Left cardiac atrium (tissue), 4 donors: Measurements from ENCODE around the gene TRPM3. TPM values are rescaled to one million over a fixed set of nuclear protein-coding genes. Genes with fewer than 3 reads are reported as not detected.

Experiments
- ATAC-seq, 2 donors: fragments of 200-7000 bp; cut with Tn5 transposase; one replicate each; pipeline ENCODE4 v1.9.1; 2020; ENCODE audit warnings: mild to moderate bottlenecking in 2 of 2, moderate library complexity in 2 of 2
- DNase-seq: peaks from one replicate; pipeline ENCODE4 v3.0.0-alpha.2; 2020
- intact Hi-C, 2 donors: fragments of 100-400 bp; cut with DNase I; formaldehyde crosslinking; loops; one replicate each; pipeline versions ENCODE4 v1.14.1 to v1.15.1; 2022 to 2023
- total RNA-seq, 2 donors: library from RNA; stranded (reverse); fragmentation: NEBNext Ultra II Directional; extraction: Animal tissue kit (Norgen Biotek cat#: 25700); gene quantifications; one replicate each; pipeline ENCODE4 v1.2.1, GENCODE V29; 2021
- donor health status: DM: no; HTN: yes; CAD: no.
- donor health status: DM: no; HTN: yes; CAD: no; lungs with severe emphysema.
- donor health status: DM: yes; HTN: yes; CAD: no.
- donor health status: Dilated cardiomyopathy.

TRPM3 gene
- total RNA-seq, 2 donors from 2014 or later: 0.71 to 1.2 TPM

DNA sequence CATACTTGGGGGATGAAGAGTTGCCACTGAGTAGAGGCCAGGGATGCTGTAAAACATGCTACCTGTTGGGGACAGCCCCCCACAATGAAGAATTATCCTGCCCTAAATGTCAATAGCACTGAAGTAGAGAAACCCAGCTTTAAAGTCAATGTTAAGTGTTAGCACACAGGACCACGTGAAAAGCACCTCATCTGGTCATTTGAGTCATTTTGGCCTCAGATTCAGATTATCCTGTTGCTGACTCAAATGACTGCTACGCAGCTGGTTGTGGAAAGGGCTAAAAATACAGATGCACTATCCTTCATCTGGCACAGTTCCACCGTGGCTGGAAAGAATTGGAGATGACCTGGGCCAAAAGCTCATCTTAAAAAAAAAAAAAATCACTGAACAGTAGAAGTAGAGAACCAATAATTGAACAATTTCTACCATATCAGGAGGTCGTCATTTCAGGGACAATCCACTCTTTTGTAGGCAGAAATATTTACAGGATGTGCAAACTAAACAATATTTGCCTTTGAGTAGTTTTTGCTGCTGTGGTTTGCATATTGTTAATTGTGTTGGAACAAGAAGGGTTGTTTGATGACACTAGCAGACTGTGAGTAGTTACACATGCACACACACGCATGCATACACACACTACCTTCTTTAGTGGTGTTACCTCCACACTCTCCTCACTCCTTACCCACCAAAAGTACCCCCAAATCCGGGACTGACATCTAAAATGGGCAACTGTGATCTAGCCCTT lies 511.7 kb downstream of the TRPM3 start:
- ATAC-seq: peak; percentile 53 to 71
- intact Hi-C loops: loop anchor here in 1 of 2 donors (10.0 kb wide), 2 partner anchors 195 to 355 kb away; partner anchors contain the start of genes KLF9 and SMC5
- peak; percentile 67 for DNase-seq

DNA sequence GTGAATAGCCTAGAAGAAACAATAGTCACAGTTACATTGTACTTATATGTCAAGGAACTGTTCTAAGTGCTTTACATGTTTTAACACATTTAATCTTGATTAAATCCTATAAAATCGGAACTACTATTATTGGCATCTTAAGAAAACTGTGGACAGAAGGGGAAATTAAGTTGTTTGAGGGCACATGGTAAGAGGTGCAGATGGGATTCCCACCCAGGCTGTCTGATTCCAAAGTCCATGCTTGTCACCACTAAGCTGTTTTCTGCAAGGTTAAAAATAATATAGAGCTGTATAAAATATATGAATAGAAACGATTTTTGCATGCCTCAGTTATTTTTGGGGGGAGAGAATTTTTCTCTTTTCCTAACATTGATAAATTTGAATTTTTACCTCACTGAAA lies 512.4 kb downstream of the TRPM3 start:
- intact Hi-C loops: loop anchor here in 1 of 2 donors (10.0 kb wide), 2 partner anchors 194 to 354 kb away; partner anchors contain the start of genes KLF9 and SMC5
- DNase-seq (no peak), ATAC-seq (no peak)

DNA sequence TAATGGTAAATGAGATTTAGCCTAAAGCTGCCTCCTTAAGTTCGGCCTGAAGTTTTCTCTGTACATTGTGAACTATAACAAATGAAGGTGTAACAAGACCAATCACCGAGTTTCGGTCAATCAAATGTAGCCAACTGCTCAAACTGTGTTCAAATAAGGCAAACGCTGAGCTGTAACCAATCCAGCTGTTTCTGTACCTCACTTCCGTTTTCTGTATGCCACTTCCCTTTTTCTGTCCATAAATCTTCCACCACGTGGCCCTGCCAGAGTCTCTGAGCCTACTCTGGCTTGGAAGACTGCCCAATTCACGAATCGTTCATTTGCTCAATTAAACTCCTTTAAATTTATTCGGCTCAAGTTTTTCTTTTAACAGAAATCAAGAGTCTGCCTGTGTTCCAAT lies 513.5 kb downstream of the TRPM3 start:
- ATAC-seq (no peak), DNase-seq (no peak)
- intact Hi-C loops: loop anchor here in 1 of 2 donors (10.0 kb wide), 2 partner anchors 193 to 353 kb away; partner anchors contain the start of genes KLF9 and SMC5

DNA sequence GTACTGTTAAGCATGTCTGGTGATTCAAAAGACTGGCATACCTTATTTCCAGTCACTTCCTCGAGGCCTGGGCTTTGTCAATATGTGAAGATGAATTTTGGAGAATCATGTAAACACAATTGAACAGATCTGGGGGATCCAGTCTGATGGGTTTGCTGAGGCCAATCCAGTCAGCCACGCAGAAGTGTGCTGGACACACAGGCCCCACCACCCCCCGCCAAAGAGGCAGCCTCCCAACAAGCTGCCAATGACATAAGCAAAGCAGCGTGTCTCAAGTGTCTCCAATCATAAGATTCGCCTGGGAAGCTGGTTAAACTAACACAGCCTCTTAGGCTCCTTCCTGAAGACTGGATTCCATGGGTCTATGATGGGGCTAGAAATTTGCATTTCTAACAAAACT lies 514.1 kb downstream of the TRPM3 start:
- intact Hi-C loops: loop anchor here in 1 of 2 donors (10.0 kb wide), 2 partner anchors 193 to 353 kb away; partner anchors contain the start of genes KLF9 and SMC5
- no peak for DNase-seq
- ATAC-seq: peak in 1 of 2 donors; percentile 4

DNA sequence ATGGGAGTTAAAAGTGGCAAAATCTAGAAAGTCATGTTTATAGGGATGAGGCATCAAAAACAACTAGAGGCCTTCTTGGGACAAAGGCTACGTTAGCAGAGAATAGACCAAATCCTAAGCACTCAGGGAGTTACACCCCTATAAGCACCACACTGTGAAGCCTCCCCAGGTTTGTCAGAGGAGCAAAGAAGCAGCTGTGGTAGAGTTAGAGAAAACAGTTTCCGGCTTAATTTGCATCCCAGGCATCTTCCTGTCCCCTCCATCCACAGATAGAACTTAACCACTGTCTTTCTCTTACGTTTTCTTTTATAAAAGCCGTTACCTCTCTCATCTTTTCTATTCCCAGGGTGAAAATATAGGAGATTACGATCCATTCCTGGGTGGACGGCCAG lies 518.4 kb downstream of the TRPM3 start:
- no peak for ATAC-seq
- no peak for DNase-seq
- intact Hi-C loops: loop anchor here (2.0 to 10.0 kb wide), 5 partner anchors 188 to 348 kb away; partner anchors contain the start of genes KLF9 (in 1 of the 2) and SMC5 (in 1 of the 2)

DNA sequence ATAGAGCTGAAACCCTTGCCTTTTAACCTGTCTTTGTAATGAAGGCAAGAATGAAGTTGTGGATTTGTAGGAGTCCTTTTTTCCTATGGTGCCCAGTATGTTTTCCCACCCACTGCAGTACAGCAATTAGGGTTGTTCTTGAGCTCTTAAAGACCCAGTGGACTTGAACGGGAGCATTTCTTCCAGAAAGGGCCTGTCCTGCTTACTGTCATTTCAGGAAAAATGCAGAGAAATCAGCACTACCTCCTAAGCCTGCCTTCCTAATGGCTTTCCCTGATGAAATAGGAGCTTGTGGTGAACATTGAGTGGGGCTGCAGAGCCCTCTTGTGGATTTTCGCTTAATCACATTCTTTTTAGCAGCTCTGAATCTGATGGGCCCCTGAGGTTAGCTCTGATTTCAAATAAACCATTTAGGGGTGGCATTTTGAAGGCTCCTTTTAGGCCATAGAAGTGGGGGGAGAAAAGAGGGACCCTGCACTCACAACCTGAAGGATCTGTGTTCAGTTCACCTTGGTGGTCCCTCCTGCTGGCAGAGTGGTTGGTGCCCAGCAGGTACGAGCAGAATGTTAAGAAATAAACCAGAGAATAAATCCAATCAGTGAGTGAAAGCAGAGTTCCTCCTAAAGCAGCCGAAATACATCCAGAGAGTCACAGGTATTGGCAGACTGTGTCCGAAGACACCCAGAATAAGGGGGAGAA lies 519.0 kb downstream of the TRPM3 start:
- peak; percentile 38 for DNase-seq

DNA sequence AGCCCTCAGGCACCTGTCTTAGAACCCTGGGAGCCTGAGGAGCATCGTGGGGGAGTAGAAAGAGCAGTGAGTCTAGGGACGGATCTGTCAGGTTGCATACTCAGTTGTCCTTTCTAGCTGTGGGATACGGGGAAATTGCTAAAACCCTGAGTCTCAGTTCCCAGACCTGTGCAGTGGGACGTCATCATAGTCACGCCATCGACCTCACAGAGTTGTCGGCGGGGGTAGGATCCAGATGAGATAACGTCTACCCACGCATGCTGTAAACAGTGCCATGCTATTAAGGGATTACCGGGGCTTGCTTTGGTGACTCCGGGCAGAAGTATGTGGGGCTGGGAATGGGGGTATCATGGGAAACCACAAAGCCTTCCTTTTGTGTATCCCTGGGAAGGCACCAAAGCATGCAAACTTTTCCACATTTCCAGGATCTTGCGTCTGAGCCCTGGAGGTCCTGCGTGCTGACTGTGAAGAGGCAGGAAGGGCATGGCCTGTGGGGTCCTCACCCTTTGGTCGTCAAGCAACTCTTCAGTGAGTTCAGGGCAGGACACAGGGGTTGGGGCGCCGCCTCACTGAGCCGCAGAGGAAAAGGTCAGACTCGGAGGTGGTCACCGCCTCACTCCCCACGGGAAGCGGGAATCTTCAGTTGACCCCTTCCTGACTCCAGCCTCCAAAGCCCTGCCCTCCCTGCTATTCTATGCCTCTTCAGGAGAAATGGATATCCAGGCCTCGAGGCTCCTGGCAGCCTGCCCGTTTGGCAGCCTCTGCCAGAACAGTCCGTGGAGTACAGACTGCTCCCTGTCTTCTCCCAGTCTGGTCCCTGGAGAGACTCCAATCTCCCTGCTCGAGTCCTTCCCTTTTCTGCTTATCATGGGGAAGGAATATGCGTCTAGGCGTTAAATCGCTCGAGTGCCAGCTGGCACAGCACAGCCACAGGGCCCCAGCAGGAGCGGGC lies 520.1 kb downstream of the TRPM3 start:
- DNase-seq: peak; percentile 98
- ATAC-seq: peak; percentile 87 to 90
- intact Hi-C loops: loop anchor here (1.0 to 10.0 kb wide), 5 partner anchors 122 to 346 kb away; partner anchors contain the start of genes KLF9 (in 1 of the 2) and SMC5 (in 1 of the 2)

More for the DNA sequence above, 519.0 kb downstream of the TRPM3 start:
- peak; percentile 61 to 62 for ATAC-seq
- intact Hi-C loops: loop anchor here (2.0 to 10.0 kb wide), 5 partner anchors 188 to 348 kb away; partner anchors contain the start of genes KLF9 (in 1 of the 2) and SMC5 (in 1 of the 2)

DNA sequence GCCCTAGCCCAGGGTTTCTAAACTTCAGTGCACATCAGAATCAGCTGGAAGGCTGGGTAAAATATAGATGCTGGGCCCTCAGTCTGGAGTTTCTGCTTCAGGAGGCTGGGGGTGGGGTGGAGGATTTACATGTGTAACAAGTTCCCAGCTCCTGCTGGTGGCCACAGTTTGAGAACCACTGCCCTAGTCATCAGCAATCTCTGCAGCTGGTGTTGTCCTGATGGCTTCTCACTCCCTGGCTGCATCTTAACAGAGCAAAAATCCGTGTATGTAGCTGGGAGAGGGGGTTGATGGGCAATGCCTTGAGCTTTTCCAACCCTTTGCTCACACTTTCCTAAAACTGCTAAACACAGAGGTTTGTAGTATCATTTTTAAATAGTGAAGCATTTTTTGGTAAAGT lies 520.9 kb downstream of the TRPM3 start:
- intact Hi-C loops: loop anchor here (2.0 to 10.0 kb wide), 4 partner anchors 122 to 346 kb away; partner anchors contain the start of genes KLF9 (in 1 of the 2) and SMC5 (in 1 of the 2)
- DNase-seq: peak; percentile 66
- ATAC-seq: peak in 1 of 2 donors; percentile 14

DNA sequence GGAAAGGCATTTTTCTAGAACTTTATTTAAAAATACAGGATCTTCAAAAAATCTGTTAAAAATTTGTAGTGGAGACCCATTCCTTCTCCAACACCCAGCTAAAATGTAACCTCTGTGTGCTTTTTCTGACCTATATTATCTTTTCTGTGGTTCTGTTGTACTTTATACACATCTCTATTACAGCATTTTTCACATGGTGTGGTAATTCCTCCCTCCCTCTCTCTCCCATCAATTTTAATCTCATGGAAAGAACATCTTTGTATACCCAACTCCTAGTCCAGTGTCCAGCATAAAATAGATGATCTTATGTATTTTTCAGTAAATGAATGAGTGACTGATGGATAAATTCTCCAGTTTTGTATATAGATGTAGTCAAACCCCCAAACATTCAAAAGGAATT lies 523.5 kb downstream of the TRPM3 start:
- intact Hi-C loops: no loop called here
- ATAC-seq: no peak
- no peak for DNase-seq

DNA sequence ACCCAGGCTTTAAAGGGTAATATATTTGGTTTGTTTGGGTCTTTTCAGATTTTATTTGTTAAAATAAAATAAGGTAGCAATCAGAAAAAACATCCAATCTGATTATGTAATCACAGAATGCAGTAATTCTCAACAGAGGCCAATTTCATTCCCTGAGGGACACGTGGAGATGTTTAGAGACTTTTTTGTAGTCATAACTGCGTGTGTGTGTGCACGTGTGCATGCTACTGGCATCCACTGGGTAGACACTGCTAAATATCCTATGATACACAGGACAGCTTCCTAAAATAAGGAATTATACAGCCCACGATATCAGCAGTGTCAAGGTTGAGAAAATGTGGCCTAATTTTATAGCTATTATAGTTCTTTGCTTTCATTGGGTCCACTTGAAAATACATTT lies 526.2 kb downstream of the TRPM3 start:
- ATAC-seq: peak in 1 of 2 donors; percentile 55
- DNase-seq: no peak
- intact Hi-C loops: no loop called here

DNA sequence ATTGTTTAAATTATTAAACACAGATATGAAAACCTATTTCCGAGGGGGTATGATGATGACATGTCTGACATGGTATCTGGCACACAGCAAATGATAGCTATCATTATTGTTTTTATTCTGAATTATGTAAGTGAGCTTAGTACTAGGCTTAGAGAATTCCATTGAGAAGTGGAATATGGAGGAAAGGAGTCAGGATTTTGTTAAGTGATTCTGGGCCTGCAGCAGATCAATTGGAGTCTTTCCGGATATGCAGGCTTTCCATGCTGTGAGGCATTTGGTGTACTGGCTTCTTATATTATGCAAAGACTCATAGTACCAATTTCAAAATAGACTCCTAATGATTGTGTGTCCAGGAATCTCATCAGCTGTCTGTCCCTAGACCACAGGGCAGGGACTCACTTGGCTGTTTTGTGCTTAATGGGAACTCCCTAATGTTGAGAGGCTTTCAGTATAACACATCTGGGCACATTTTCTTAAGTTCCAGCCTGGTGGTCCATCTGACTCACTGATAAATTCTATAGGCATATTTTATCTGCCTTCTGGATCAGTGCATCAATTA lies 527.0 kb downstream of the TRPM3 start:
- ATAC-seq (no peak), DNase-seq (no peak)
- intact Hi-C loops: no loop called here

DNA sequence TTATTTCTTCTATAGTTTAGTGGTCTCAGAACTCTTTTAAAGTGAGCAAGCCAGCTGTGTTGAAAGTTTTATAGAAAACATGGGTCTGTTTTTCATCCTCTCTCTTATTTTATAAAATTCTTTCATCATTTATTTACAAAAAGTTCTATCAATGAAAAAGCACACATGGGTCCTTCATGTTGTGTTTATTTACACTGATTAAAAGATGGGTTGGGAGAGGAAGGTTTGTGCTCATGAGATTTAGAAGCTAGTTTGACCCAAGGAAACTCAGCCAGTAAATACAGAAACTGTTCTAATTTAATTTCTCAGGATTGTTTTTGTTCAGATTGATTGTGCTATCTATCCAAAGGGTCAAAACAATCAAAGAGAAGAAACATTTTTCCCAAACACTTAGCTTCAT lies 528.2 kb downstream of the TRPM3 start:
- ATAC-seq (no peak), DNase-seq (no peak)
- intact Hi-C loops: no loop called here

DNA sequence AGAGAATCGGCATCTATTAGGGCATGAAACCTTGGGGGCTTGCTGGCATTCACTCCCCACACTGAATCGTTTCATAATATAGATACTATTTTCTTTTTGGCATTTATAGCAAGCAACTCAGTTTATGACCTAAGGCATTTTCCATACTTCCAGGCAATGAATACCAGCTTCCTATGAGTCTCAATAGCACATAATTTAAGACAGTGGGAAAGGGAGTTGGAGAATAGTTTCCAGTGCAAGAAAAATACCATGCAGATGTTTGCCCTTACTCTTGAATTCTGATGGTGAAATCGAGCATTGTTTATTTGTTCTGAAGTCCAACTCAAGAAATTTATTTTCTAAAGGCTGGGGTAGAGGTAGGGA lies 531.1 kb downstream of the TRPM3 start:
- intact Hi-C loops: no loop called here
- no peak for ATAC-seq

DNA sequence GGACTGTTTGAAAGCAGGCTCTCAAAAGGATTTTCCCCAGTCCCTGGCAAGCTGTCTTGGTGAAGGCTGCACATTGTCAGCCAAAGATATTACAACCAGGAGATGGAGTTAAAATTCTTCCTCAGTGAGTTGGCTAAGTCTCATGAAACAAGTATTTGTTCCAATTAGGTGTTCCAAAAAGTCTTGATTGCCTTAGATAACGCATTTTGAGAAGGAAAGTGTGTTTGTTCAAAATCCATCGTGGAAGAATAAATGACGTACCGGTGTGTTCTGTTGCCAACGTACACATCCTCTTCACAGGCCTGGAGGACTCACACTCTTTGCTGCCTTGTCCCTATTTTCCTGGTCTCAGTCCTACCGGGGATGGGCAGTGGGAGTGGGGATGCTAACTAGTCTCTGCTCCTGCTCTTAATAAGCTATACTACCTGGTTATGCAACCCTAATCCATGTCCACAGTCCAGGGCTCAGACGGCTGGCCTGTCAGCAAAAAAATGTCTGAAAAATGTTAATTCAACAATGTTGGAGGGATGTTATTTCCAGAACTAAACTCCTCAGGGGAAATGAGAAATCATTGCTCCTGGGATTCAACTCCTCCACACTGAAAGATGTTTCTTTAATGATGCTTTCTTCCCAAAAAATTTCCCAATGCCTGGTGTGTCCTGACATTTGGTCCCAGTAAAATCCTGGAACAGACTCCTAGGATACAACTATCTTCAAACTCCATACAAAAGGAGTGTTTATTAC lies 531.7 kb downstream of the TRPM3 start:
- intact Hi-C loops: loop anchor here in 1 of 2 donors (5.0 kb wide), 1 partner anchor 102 kb away; no protein-coding TSS in a partner anchor
- peak; percentile 73 to 77 for ATAC-seq
- DNase-seq: peak; percentile 63

More for the DNA sequence above, 531.1 kb downstream of the TRPM3 start:
- no peak for DNase-seq

DNA sequence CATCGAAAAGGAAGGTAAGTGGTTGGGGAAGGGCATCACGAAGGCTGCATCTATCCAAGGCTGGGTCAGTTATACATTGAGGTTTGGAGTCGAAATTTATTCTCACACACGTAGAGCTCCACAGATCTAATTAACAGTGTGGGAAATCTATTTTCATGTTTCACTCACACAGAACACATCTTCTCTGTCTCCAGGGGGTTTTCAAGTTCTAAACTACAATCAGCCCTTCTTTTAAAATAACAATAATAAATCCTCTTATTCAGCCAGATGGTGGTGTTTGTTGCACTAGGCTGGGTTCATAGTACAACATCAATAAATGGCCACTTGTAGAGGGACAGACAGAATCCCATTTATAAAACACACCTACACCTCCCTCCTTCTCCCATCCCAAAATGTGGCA lies 532.4 kb downstream of the TRPM3 start:
- DNase-seq (no peak), ATAC-seq (no peak)
- intact Hi-C loops: loop anchor here in 1 of 2 donors (5.0 kb wide), 1 partner anchor 102 kb away; no protein-coding TSS in a partner anchor

DNA sequence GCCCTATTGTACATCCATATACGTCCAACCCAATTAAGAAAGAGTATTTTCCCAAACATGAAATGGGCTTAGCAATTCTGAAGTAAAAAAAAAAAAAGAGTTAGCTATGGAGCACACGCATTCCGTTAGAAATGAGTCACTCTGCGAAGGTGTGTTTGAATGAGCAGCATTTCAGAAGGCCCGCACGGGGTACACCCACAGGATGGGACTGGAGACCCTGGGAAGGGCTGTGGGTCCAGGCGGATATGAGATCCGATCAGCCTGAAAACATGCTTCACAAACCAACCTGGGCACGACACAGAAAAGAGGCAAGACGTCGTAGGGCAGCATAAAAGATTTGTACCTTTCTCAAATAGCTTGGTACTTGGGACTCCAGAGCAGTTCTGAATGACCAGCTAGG lies 533.0 kb downstream of the TRPM3 start:
- DNase-seq: no peak
- no peak for ATAC-seq
- intact Hi-C loops: loop anchor here in 1 of 2 donors (5.0 kb wide), 1 partner anchor 101 kb away; no protein-coding TSS in a partner anchor

DNA sequence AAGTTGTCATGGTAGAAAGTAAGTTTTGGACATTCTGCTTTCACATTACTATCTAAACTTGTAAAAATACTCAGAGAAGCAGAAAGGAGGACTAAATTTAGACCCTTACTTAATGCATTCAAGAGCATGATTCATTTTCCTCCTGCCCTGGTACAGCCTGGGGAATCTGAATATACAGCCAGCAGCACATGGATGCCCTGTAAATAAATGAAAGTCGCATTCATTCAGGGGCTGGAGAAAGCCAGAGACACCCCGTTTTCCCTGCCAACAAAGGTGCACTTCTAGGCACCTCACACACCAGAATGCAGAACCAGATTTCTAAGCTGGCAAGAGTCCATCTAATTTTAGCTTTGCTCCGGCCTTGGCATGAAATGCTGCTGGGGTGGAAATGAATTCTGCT lies 534.2 kb downstream of the TRPM3 start:
- intact Hi-C loops: loop anchor here in 1 of 2 donors (5.0 kb wide), 1 partner anchor 100 kb away; no protein-coding TSS in a partner anchor
- no peak for DNase-seq
- peak; percentile 76 to 77 for ATAC-seq
